Vagina (tissue), 2 donors: ENCODE measurements around the gene SERINC5. TPM values are rescaled to one million over a fixed set of nuclear protein-coding genes. Genes with fewer than 3 reads are reported as not detected.
"Not testable (repeated sequence)": the region's sequence is repeated elsewhere in the genome, so short reads cannot be mapped to it uniquely, and the experiment has no call there.

ENCODE experiments used
- DNase-seq, 2 donors: peaks; one replicate each; pipeline ENCODE4 v3.0.0-alpha.2; 2017; ENCODE audit errors: extremely low spot score in 2 of 2
- H3K27ac ChIP-seq: fragments of 200-600 bp; sonication (generic); one replicate; pipeline ENCODE4 v1.5.1; 2019
- H3K27me3 ChIP-seq: fragments of 200-600 bp; sonication (generic); one replicate; pipeline ENCODE4 v1.5.1; 2019
- H3K36me3 ChIP-seq, 2 donors: fragments of 200-600 bp; sonication (generic); one replicate each; pipeline ENCODE4 v1.5.1; 2017 to 2019
- H3K4me1 ChIP-seq: fragments of 200-600 bp; sonication (generic); one replicate; pipeline ENCODE4 v1.5.1; 2019
- H3K4me3 ChIP-seq, 2 donors: fragments of 200-600 bp; sonication (generic); 1 replicate in 1 of 2; 2 replicates in 1 of 2; pipeline ENCODE4 v1.5.1; 2016 to 2019
- H3K9me3 ChIP-seq: fragments of 200-600 bp; sonication (generic); one replicate; pipeline ENCODE4 v1.5.1; 2019
- POLR2A ChIP-seq, 2 donors: fragments of 450-650 bp; IDR thresholded peaks; one replicate each; pipeline ENCODE4 v1.6.1; 2017; ENCODE audit warnings: antibody characterized with exemption in 2 of 2, mild to moderate bottlenecking in 2 of 2, moderate library complexity in 2 of 2
- POLR2AphosphoS5 ChIP-seq, 2 donors: sonication (generic); formaldehyde crosslinking; IDR thresholded peaks; one replicate each; pipeline ENCODE4 v1.9.0; 2017; ENCODE audit warnings: antibody characterized with exemption in 2 of 2, mild to moderate bottlenecking in 2 of 2, low read depth in 1 of 2; ENCODE audit not compliant: insufficient read depth in 1 of 2
- intact Hi-C: fragments of 100-400 bp; cut with DNase I; formaldehyde crosslinking; loops from one replicate; pipeline ENCODE4 v1.15.1; 2023
- total RNA-seq: library from RNA; depleted of rRNA; stranded (reverse); fragments of >200 nt; gene quantifications from one replicate; pipeline ENCODE4 v1.2.3, GENCODE V29; 2016
- TF ChIP-seq, protein P1 (sequence below), 3 experiments: fragments of 450-650 bp in 2 of 3; fragments of 200-600 bp in 1 of 3; sonication (generic) in 1 of 3; IDR thresholded peaks; one replicate each; pipeline ENCODE4 v1.5.1; 2017 to 2019; ENCODE audit warnings: antibody characterized with exemption in 3 of 3, mild to moderate bottlenecking in 2 of 3, moderate library complexity in 2 of 3

SERINC5 gene
- total RNA-seq, 1 donor from 2014 or later, result 35.6 TPM

DNA sequence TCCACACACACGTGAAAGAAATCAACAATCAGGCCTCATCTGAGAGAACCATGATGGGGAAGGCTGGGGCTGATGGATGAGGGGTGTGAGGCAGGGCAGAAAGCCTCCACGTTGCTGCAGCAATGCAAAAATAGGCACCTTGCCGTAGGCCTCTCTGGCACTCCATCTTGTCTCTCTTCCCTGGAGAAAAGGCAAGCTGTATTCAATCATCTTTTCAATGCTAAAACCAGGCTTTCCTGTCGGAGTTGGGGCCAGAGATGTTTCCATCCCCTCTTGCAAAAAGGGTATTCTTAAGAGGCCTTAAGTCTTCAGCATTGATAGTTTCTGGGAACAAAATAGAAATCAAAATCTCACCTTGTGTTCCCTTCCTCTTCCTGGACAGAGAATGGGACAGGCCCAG lies 139.8 kb downstream of the SERINC5 start:
- no peak overlapping the region for H3K4me3 ChIP-seq
- H3K4me1 ChIP-seq, result no peaks in the 10 kb centered on the region
- no peaks in the 10 kb centered on the region for H3K9me3 ChIP-seq
- TF ChIP-seq, protein P1, sequence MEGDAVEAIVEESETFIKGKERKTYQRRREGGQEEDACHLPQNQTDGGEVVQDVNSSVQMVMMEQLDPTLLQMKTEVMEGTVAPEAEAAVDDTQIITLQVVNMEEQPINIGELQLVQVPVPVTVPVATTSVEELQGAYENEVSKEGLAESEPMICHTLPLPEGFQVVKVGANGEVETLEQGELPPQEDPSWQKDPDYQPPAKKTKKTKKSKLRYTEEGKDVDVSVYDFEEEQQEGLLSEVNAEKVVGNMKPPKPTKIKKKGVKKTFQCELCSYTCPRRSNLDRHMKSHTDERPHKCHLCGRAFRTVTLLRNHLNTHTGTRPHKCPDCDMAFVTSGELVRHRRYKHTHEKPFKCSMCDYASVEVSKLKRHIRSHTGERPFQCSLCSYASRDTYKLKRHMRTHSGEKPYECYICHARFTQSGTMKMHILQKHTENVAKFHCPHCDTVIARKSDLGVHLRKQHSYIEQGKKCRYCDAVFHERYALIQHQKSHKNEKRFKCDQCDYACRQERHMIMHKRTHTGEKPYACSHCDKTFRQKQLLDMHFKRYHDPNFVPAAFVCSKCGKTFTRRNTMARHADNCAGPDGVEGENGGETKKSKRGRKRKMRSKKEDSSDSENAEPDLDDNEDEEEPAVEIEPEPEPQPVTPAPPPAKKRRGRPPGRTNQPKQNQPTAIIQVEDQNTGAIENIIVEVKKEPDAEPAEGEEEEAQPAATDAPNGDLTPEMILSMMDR (IDR thresholded peaks at IDR 0.05), result no peak
- TF ChIP-seq POLR2A (IDR thresholded peaks at IDR 0.05) (no peak), POLR2AphosphoS5 (IDR thresholded peaks at IDR 0.05; ENCODE audit: insufficient read depth in 1 of 2, low read depth in 1 of 2) (no peak)
- no peaks in the 10 kb centered on the region for H3K27me3 ChIP-seq
- no peaks in the 10 kb centered on the region for H3K36me3 ChIP-seq
- no peak overlapping the region for H3K27ac ChIP-seq
- intact Hi-C loops, result no loop called here
- DNase-seq, result no peak

DNA sequence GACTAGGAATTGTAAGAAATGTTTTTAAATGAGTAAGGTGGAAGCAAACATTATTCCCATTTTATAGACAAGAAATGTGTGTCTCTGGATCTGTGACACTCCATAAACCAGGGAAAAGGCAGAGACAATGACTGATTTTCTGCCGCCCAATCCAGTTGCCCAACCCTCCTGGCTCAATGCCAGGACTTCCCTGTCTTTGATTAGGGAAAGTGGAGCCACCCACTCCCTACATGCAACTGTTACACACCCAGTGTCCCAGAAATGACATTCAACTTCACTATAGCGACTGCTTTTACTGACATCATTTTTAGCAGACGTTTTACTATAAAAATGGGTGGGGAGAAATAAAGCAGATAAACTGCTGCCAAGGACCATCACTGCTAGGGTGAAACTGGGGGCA lies 141.0 kb downstream of the SERINC5 start:
- Histone ChIP-seq H3K9me3 (no peaks in the 10 kb centered on the region), H3K4me3 (no peak overlapping the region), H3K27ac (no peak overlapping the region), H3K36me3 (no peaks in the 10 kb centered on the region), H3K27me3 (no peaks in the 10 kb centered on the region), H3K4me1 (peaks cover 3% of the 10 kb centered on the region)
- no peak for DNase-seq
- intact Hi-C loops, result no loop called here
- TF ChIP-seq POLR2AphosphoS5 (IDR thresholded peaks at IDR 0.05; ENCODE audit: insufficient read depth in 1 of 2, low read depth in 1 of 2), result no peak
- TF ChIP-seq, protein P1 (IDR thresholded peaks at IDR 0.05), result no peak
- no peak for TF ChIP-seq POLR2A (IDR thresholded peaks at IDR 0.05)

DNA sequence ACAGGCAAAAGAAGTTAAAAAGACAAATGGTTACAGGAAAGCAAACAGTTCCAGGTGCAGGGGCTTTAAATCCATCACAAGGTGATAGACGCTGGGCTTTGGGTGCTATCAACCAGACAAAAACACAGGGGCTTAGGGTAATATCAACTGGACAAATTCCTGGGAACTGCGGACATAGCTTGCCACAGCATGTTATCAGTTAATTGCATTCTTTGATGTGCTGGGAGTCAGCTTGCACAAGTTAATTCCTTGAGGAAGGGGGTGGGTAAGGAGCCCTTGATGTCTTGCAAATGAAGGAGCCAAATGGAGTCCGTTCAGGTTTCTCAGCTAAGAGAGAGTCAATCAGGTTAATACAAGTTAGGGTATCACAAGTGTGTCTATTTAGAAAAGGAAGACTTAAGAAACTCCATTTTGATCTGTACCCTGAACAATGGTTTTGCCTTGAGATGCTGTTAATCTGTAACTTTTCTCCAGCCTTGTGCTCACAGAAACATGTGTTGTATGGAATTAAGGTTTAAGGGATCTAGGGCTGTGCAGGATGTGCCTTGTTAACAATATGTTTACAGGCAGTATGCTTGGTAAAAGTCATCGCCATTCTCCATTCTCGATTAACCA lies 144.4 kb downstream of the SERINC5 start:
- intact Hi-C loops, DNase-seq, H3K9me3 ChIP-seq: not testable (repeated sequence)

DNA sequence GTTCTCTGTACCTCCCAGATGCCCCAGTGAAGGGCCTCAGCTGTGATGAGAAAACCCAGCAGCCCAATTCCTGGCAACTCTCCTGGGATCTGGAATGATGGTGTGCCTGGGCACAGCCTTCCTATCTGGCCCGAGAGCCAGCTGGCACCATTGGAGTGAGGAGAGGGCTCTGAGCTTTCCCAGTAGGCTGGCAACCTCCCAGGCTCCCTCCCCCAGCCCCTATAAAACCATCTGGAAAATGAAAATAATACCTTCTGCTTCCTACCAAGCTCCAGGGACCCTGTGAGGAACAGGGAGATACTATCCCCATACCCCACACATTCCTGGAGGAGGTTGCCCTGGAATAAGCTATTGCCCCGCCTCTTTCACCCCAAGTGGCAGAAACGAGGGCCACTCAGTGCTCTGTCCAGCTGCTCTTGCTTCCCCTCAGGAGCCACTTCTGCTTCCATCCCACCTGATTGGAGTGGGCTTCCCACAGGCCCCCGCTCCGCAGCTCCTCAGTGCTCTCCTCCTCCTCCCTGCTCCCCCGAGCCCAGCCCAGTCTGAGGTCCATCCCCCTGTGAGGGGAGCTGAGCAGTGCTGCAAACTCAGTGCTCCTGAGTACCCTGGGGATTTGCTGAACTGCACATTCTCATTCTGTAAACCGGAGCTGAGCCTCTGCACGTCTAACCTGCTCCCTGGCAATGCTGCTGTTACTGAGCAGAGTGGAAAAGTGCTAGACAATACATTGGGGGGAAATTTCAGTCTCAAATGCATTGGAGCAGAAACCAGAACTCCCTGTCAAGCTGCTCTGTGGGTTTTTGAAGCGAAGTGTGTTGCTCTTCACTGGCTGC lies 146.0 kb downstream of the SERINC5 start:
- H3K36me3 ChIP-seq, result no peaks in the 10 kb centered on the region
- H3K9me3 ChIP-seq, result no peaks in the 10 kb centered on the region
- intact Hi-C loops, result no loop called here
- TF ChIP-seq POLR2A (IDR thresholded peaks at IDR 0.05), result no peak
- no peak for TF ChIP-seq POLR2AphosphoS5 (IDR thresholded peaks at IDR 0.05; ENCODE audit: insufficient read depth in 1 of 2, low read depth in 1 of 2)
- TF ChIP-seq, protein P1 (IDR thresholded peaks at IDR 0.05), result no peak
- H3K4me1 ChIP-seq, result peaks cover 7% of the 10 kb centered on the region
- H3K27ac ChIP-seq, result no peak overlapping the region
- no peak for DNase-seq
- no peaks in the 10 kb centered on the region for H3K27me3 ChIP-seq
- peak overlapping the region in 1 of 2 donors; percentile 22 for H3K4me3 ChIP-seq

More for the DNA sequence above, 144.4 kb downstream of the SERINC5 start:
- H3K36me3 ChIP-seq, H3K27me3 ChIP-seq, H3K27ac ChIP-seq, H3K4me3 ChIP-seq, H3K4me1 ChIP-seq: not testable (repeated sequence)

DNA sequence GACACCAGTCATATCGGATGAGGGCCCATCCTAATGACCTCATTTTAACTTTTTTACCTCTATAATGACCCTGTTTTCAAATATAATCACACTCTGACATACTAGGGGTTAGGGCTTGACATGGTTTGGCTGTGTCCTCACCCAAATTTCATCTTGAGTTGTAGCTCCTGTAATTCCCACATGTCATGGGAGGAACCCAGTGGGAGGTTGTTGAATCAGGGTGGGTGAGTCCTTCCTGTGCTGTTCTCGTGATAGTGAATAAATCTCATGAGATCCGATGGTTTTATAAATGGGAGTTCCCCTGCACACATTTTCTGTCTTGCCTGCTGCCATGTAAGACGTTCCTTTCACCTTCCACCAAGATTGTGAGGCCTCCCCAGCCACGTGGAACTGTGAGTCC lies 148.9 kb downstream of the SERINC5 start:
- no peak for DNase-seq
- Histone ChIP-seq H3K9me3 (no peaks in the 10 kb centered on the region), H3K27me3 (no peaks in the 10 kb centered on the region), H3K4me3 (no peak overlapping the region), H3K4me1 (peaks cover 7% of the 10 kb centered on the region), H3K27ac (no peak overlapping the region), H3K36me3 (no peaks in the 10 kb centered on the region)
- TF ChIP-seq POLR2A (IDR thresholded peaks at IDR 0.05) (no peak), POLR2AphosphoS5 (IDR thresholded peaks at IDR 0.05; ENCODE audit: insufficient read depth in 1 of 2, low read depth in 1 of 2) (no peak)
- TF ChIP-seq, protein P1 (IDR thresholded peaks at IDR 0.05), result no peak
- intact Hi-C loops, result no loop called here
